ENCODE data around the gene HTR2A.

GRCh38 chr13:46925486-46925885, 28.6 kb upstream of the HTR2A start:
- TF ChIP-seq CTCF (IDR thresholded peaks at IDR 0.05) (no peak), IRF2 (CRISPR knock-in tag; IDR thresholded peaks at IDR 0.05; ENCODE audit: borderline replicate concordance, low read depth) (no peak), USF2 (CRISPR knock-in tag; IDR thresholded peaks at IDR 0.05) (no peak), IRF1 (CRISPR knock-in tag; IDR thresholded peaks at IDR 0.05) (no peak), TCF7 (CRISPR knock-in tag; IDR thresholded peaks at IDR 0.05; ENCODE audit: low read depth) (no peak), E2F4 (CRISPR knock-in tag; IDR thresholded peaks at IDR 0.05; ENCODE audit: borderline replicate concordance, low read depth) (no peak), ATF2 (CRISPR knock-in tag; IDR thresholded peaks at IDR 0.05; ENCODE audit: borderline replicate concordance, low read depth) (no peak), CREB1 (CRISPR knock-in tag; IDR thresholded peaks at IDR 0.05) (no peak)

Measured in WTC11 (cell line).